SH-SY5Y (cell line): Measurements from ENCODE around the gene PPFIA1.

ENCODE experiments used
- GATA2 ChIP-seq: IDR thresholded peaks from 2 replicates; pipeline ENCODE4 v1.6.1; 2011; ENCODE audit warnings: mild to moderate bottlenecking, low read depth, low read length
- GATA3 ChIP-seq: IDR thresholded peaks from 2 replicates; pipeline ENCODE4 v1.6.1; 2011; ENCODE audit warnings: low read depth, mild to moderate bottlenecking, low read length, moderate library complexity

- TF ChIP-seq GATA2 (no peak), GATA3 (no peak)
These were observed 136.6 kb downstream of the PPFIA1 start for GRCh38 chr11:70407121-70407520.
